DOHH2 (cell line): ENCODE measurements around the gene KCNAB3.

Source experiments
- H3F3A ChIP-seq: fragments of 200-600 bp; sonication (generic), shearing (Covaris generic); 2 replicates; pipeline ENCODE4 v1.6.0; 2016; ENCODE audit warnings: antibody characterized with exemption, mild to moderate bottlenecking; ENCODE audit not compliant: control insufficient read depth, insufficient read depth
- H3K27ac ChIP-seq: fragments of 200-600 bp; sonication (generic); 2 replicates; pipeline ENCODE4 v1.5.1; 2014; ENCODE audit warnings: low read depth, mild to moderate bottlenecking, low read length, moderate library complexity
- H3K27me3 ChIP-seq: fragments of 200-600 bp; sonication (generic); 2 replicates; pipeline ENCODE4 v1.6.1; 2014; ENCODE audit warnings: mild to moderate bottlenecking, low read length, mixed read lengths; ENCODE audit not compliant: control insufficient read depth
- H3K36me3 ChIP-seq: fragments of 200-600 bp; sonication (generic); 2 replicates; pipeline ENCODE4 v1.6.1; 2014; ENCODE audit warnings: mild to moderate bottlenecking, low read length, moderate library complexity, mixed read lengths; ENCODE audit not compliant: control insufficient read depth
- H3K4me1 ChIP-seq: fragments of 200-600 bp; sonication (generic); 2 replicates; pipeline ENCODE4 v1.6.1; 2014; ENCODE audit warnings: mild to moderate bottlenecking, low read length, mixed read lengths; ENCODE audit not compliant: control insufficient read depth
- H3K4me2 ChIP-seq: fragments of 200-600 bp; sonication (generic); 2 replicates; pipeline ENCODE4 v1.6.0; 2014; ENCODE audit warnings: mild to moderate bottlenecking, low read length, moderate library complexity
- H3K4me3 ChIP-seq: fragments of 200-600 bp; sonication (generic); 2 replicates; pipeline ENCODE4 v1.5.1; 2014; ENCODE audit warnings: mild to moderate bottlenecking, low read length, mixed read lengths
- H3K79me2 ChIP-seq: fragments of 200-600 bp; sonication (generic); 2 replicates; pipeline ENCODE4 v1.6.1; 2014; ENCODE audit warnings: mild to moderate bottlenecking, low read length, mixed read lengths; ENCODE audit not compliant: control insufficient read depth
- H3K9me2 ChIP-seq: fragments of 200-600 bp; sonication (generic); replicated peaks from 2 replicates; pipeline ENCODE4 v1.6.1; 2014; ENCODE audit warnings: mild to moderate bottlenecking, low read length, mixed read lengths; ENCODE audit not compliant: control insufficient read depth
- H3K9me3 ChIP-seq: fragments of 200-600 bp; sonication (generic); 2 replicates; pipeline ENCODE4 v1.6.1; 2014; ENCODE audit warnings: antibody characterized with exemption, low read length, mixed read lengths; ENCODE audit not compliant: control insufficient read depth, insufficient read depth
- H4K20me1 ChIP-seq: fragments of 200-600 bp; sonication (generic); 2 replicates; pipeline ENCODE4 v1.6.0; 2014; ENCODE audit warnings: low read depth, mild to moderate bottlenecking, antibody characterized with exemption, low read length, moderate library complexity; ENCODE audit not compliant: control insufficient read depth, insufficient read depth
- CTCF ChIP-seq: fragments of 200-600 bp; sonication (generic); IDR thresholded peaks from one replicate; pipeline ENCODE4 v1.5.1; 2014; ENCODE audit warnings: antibody characterized with exemption, mild to moderate bottlenecking, low read depth, low read length; ENCODE audit not compliant: poor library complexity, severe bottlenecking
- EZH2phosphoT487 ChIP-seq: fragments of 200-600 bp; sonication (generic); IDR thresholded peaks from 2 replicates; pipeline ENCODE4 v1.6.1; 2017; ENCODE audit warnings: borderline replicate concordance, mild to moderate bottlenecking, antibody characterized with exemption, low read length, moderate library complexity, mixed read lengths

KCNAB3 gene

GRCh38 chr17:7951143-7951792 is 21.6 kb upstream of the KCNAB3 start:
- H3K36me3 ChIP-seq, result peaks cover 35% of the 10 kb centered on the region
- no peaks in the 10 kb centered on the region for H3K79me2 ChIP-seq
- no peaks in the 10 kb centered on the region for H3K27me3 ChIP-seq
- no peak overlapping the region for H3K4me3 ChIP-seq
- no peak for TF ChIP-seq CTCF
- no peak overlapping the region for H3K27ac ChIP-seq
- no peak overlapping the region for H3K4me2 ChIP-seq
- no peaks in the 10 kb centered on the region for H3K4me1 ChIP-seq
- no peaks in the 10 kb centered on the region for H3K9me2 ChIP-seq
- no peaks in the 10 kb centered on the region for H3F3A ChIP-seq
- no peaks in the 10 kb centered on the region for H3K9me3 ChIP-seq
- no peaks in the 10 kb centered on the region for H4K20me1 ChIP-seq

- Histone ChIP-seq H3F3A (no peaks in the 10 kb centered on the region), H3K4me2 (no peak overlapping the region), H3K36me3 (peaks cover 42% of the 10 kb centered on the region), H3K9me2 (no peaks in the 10 kb centered on the region), H3K4me1 (peaks cover 2% of the 10 kb centered on the region), H3K27ac (no peak overlapping the region), H3K79me2 (no peaks in the 10 kb centered on the region), H3K4me3 (no peak overlapping the region), H3K9me3 (no peaks in the 10 kb centered on the region), H3K27me3 (no peaks in the 10 kb centered on the region), H4K20me1 (no peaks in the 10 kb centered on the region)
- no peak for TF ChIP-seq EZH2phosphoT487
- no peak for TF ChIP-seq CTCF
Measured at GRCh38 chr17:7950578-7950977, 20.9 kb upstream of the KCNAB3 start.

- Histone ChIP-seq H4K20me1 (no peaks in the 10 kb centered on the region), H3K9me3 (no peaks in the 10 kb centered on the region), H3F3A (no peaks in the 10 kb centered on the region), H3K36me3 (peaks cover 66% of the 10 kb centered on the region), H3K4me2 (no peak overlapping the region), H3K79me2 (no peaks in the 10 kb centered on the region), H3K27ac (no peak overlapping the region), H3K9me2 (no peaks in the 10 kb centered on the region), H3K4me3 (no peak overlapping the region), H3K27me3 (no peaks in the 10 kb centered on the region), H3K4me1 (peaks cover 19% of the 10 kb centered on the region)
- TF ChIP-seq EZH2phosphoT487, result no peak
- no peak for TF ChIP-seq CTCF
Measured at GRCh38 chr17:7947651-7948050, 18.0 kb upstream of the KCNAB3 start.
